ENCODE measurements around the gene ALOX12.

The ALOX12 gene

DNA sequence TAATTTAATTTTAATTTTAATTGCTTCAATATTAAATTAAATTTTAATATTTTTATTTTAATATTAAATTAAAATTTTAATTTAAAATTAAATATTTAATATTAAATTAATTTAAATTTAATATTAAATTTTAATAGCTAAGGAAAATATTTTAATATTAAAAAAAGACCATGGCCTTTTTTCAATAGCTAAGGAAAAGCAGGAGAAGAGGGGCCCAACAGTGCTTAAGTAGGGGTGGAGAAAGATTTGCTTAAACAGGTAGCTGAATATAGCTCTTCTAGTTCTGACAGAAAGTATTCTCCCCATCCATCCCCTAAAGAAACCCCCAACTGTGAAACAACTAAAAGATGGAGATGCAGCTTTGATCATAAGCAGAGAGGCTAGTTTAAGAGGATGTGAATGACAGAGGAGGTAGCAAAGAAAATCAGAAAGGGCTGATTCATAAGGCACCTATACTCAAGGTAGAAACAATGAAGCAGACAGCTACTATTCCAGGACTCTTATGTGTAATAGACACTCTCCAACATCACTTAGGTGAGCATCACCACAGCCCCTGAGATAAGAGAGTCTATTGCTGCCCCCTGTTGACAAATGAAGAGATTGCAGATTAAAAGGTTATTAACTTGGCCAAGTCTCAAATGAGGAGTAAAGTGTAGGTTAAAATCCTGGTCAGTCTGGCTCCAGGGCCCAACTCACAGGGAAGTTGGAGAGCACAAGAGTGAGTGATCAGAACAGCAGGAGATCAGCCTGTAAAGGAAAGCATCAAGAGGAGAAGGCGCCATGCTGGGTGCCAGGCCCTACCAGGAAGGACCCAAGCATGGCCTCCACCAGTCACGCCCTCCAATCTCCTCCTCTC is 8.8 kb downstream of the ALOX12 start:
- H3K27me3 ChIP-seq (ENCODE audit: control insufficient read depth in 3 of 3, insufficient read depth in 3 of 3, low read depth in 1 of 3, low read length in 3 of 3): no peaks in the 10 kb centered on the region
- no peak overlapping the region for H3K18ac ChIP-seq (ENCODE audit: low read length)
- no peak overlapping the region for H2AFZ ChIP-seq (ENCODE audit: low read length)
- no peak overlapping the region for H2BK5ac ChIP-seq (ENCODE audit: low read length)
- H3K4me2 ChIP-seq (ENCODE audit: insufficient read depth, low read length, poor library complexity, severe bottlenecking): no peak overlapping the region
- H3K4ac ChIP-seq (ENCODE audit: low read length): no peak overlapping the region
- WGBS, 2 donors (ENCODE audit: extremely low coverage in 2 of 2, insufficient read length in 2 of 2, insufficient replicate concordance in 1 of 2): no CpG with 5 or more reads among the region's 2 CpGs
- no peak overlapping the region for H2BK15ac ChIP-seq (ENCODE audit: low read length)
- H3K23ac ChIP-seq (ENCODE audit: low read depth, low read length, poor library complexity): no peak overlapping the region
- no peak for DNase-seq (ENCODE audit: low spot score)
- H3K79me1 ChIP-seq (ENCODE audit: low read depth, low read length): peaks cover 3% of the 10 kb centered on the region
- H2BK120ac ChIP-seq (ENCODE audit: low read depth, low read length): no peak overlapping the region
- H3K27ac ChIP-seq (replicated peaks; ENCODE audit: low read length): no peak overlapping the region
- no peak overlapping the region for H4K91ac ChIP-seq (ENCODE audit: low read depth, low read length, poor library complexity)
- H3K36me3 ChIP-seq (replicated peaks in 1 of 2; ENCODE audit: control insufficient read depth in 2 of 2, insufficient read depth in 2 of 2, low read length in 2 of 2): peaks cover 7 to 35% of the 10 kb centered on the region in 2 donors
- H4K8ac ChIP-seq (ENCODE audit: low read depth, low read length): no peak overlapping the region
- no peak overlapping the region for H3K14ac ChIP-seq (ENCODE audit: low read length)
- no peaks in the 10 kb centered on the region for H3K4me1 ChIP-seq (ENCODE audit: control insufficient read depth in 2 of 2, insufficient read depth in 1 of 2, low read depth in 1 of 2, low read length in 2 of 2)
- H2BK12ac ChIP-seq (ENCODE audit: low read length): no peak overlapping the region
- no peak overlapping the region for H3K9ac ChIP-seq (ENCODE audit: low read depth, low read length, poor library complexity)
- no peak overlapping the region for H2AK5ac ChIP-seq (ENCODE audit: low read depth, low read length)
- no peak overlapping the region for H3K4me3 ChIP-seq (ENCODE audit: low read length in 2 of 2)
- H3K9me3 ChIP-seq (replicated peaks in 1 of 2; ENCODE audit: control insufficient read depth in 2 of 2, insufficient read depth in 1 of 2, low read depth in 1 of 2, low read length in 2 of 2): peaks cover 0 to under 1% of the 10 kb centered on the region in 2 donors

DNA sequence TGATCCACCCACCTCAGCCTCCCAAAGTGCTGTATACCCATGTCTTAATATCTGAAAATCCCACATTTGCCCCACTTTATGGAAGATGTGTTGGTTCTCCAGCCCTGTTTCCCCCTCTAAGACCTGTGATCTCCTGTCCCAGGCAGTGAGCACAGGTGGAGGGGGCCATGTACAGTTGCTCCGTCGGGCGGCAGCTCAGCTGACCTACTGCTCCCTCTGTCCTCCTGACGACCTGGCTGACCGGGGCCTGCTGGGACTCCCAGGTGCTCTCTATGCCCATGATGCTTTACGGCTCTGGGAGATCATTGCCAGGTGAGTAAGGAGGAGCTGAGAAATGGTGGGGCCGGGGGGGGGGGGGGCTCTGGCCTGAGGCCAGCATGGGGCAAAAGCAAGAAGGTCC is 9.9 kb downstream of the ALOX12 start:
- DNase-seq (ENCODE audit: low spot score): no peak

DNA sequence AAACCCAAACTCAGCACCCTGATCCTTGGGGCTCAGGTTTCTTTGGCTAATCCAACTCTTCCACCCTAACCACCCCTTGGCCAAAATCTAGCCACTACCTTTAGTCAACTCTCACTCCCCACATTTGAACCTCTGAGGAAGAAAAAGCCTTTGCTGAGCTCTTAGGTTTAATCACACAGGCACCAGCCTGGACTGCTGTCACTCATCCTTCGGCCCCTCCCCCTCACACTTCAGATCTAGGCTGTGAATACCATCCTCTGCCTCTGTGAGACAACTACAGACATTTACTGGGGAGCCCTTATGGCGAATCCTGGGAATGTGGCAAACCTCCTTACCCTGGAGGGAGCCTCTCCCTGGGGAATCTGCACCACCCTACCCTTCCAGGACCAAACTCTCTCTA is 11.3 kb downstream of the ALOX12 start:
- Histone ChIP-seq H2BK15ac (ENCODE audit: low read length) (no peak overlapping the region), H3K4me1 (ENCODE audit: control insufficient read depth in 2 of 2, insufficient read depth in 1 of 2, low read depth in 1 of 2, low read length in 2 of 2) (peaks cover 0 to 4% of the 10 kb centered on the region in 2 donors), H3K4me2 (ENCODE audit: insufficient read depth, low read length, poor library complexity, severe bottlenecking) (no peak overlapping the region), H3K36me3 (replicated peaks in 1 of 2; ENCODE audit: control insufficient read depth in 2 of 2, insufficient read depth in 2 of 2, low read length in 2 of 2) (peaks cover 4 to 14% of the 10 kb centered on the region in 2 donors), H2BK12ac (ENCODE audit: low read length) (no peak overlapping the region), H2BK5ac (ENCODE audit: low read length) (no peak overlapping the region), H3K27me3 (ENCODE audit: control insufficient read depth in 3 of 3, insufficient read depth in 3 of 3, low read depth in 1 of 3, low read length in 3 of 3) (no peaks in the 10 kb centered on the region), H2AFZ (ENCODE audit: low read length) (no peak overlapping the region), H4K91ac (ENCODE audit: low read depth, low read length, poor library complexity) (no peak overlapping the region), H3K4me3 (ENCODE audit: low read length in 2 of 2) (no peak overlapping the region), H3K14ac (ENCODE audit: low read length) (no peak overlapping the region), H3K4ac (ENCODE audit: low read length) (no peak overlapping the region), H2AK5ac (ENCODE audit: low read depth, low read length) (no peak overlapping the region), H3K79me1 (ENCODE audit: low read depth, low read length) (peaks cover 7% of the 10 kb centered on the region), H3K23ac (ENCODE audit: low read depth, low read length, poor library complexity) (no peak overlapping the region), H2BK120ac (ENCODE audit: low read depth, low read length) (no peak overlapping the region), H3K9ac (ENCODE audit: low read depth, low read length, poor library complexity) (no peak overlapping the region), H4K8ac (ENCODE audit: low read depth, low read length) (no peak overlapping the region), H3K18ac (ENCODE audit: low read length) (no peak overlapping the region), H3K9me3 (replicated peaks in 1 of 2; ENCODE audit: control insufficient read depth in 2 of 2, insufficient read depth in 1 of 2, low read depth in 1 of 2, low read length in 2 of 2) (peaks cover 0 to 2% of the 10 kb centered on the region in 2 donors), H3K27ac (replicated peaks; ENCODE audit: low read length) (no peak overlapping the region)
- DNase-seq (ENCODE audit: low spot score): no peak
- WGBS, 2 donors (ENCODE audit: extremely low coverage in 2 of 2, insufficient read length in 2 of 2, insufficient replicate concordance in 1 of 2): no CpG with 5 or more reads among the region's 2 CpGs

More for the DNA sequence above, 9.9 kb downstream of the ALOX12 start:
- Histone ChIP-seq H4K8ac (ENCODE audit: low read depth, low read length) (no peak overlapping the region), H3K27me3 (ENCODE audit: control insufficient read depth in 3 of 3, insufficient read depth in 3 of 3, low read depth in 1 of 3, low read length in 3 of 3) (no peaks in the 10 kb centered on the region), H3K79me1 (ENCODE audit: low read depth, low read length) (peaks cover 7% of the 10 kb centered on the region), H4K91ac (ENCODE audit: low read depth, low read length, poor library complexity) (no peak overlapping the region), H3K23ac (ENCODE audit: low read depth, low read length, poor library complexity) (no peak overlapping the region), H3K9me3 (replicated peaks in 1 of 2; ENCODE audit: control insufficient read depth in 2 of 2, insufficient read depth in 1 of 2, low read depth in 1 of 2, low read length in 2 of 2) (peaks cover 0 to 2% of the 10 kb centered on the region in 2 donors), H3K4me3 (ENCODE audit: low read length in 2 of 2) (no peak overlapping the region), H3K9ac (ENCODE audit: low read depth, low read length, poor library complexity) (no peak overlapping the region), H2BK12ac (ENCODE audit: low read length) (no peak overlapping the region), H2BK15ac (ENCODE audit: low read length) (no peak overlapping the region), H3K14ac (ENCODE audit: low read length) (no peak overlapping the region), H3K27ac (replicated peaks; ENCODE audit: low read length) (no peak overlapping the region), H3K4me2 (ENCODE audit: insufficient read depth, low read length, poor library complexity, severe bottlenecking) (no peak overlapping the region), H2AFZ (ENCODE audit: low read length) (no peak overlapping the region), H3K18ac (ENCODE audit: low read length) (no peak overlapping the region), H2BK120ac (ENCODE audit: low read depth, low read length) (no peak overlapping the region), H2AK5ac (ENCODE audit: low read depth, low read length) (no peak overlapping the region), H3K36me3 (replicated peaks in 1 of 2; ENCODE audit: control insufficient read depth in 2 of 2, insufficient read depth in 2 of 2, low read length in 2 of 2) (peaks cover 6 to 28% of the 10 kb centered on the region in 2 donors), H2BK5ac (ENCODE audit: low read length) (no peak overlapping the region), H3K4me1 (ENCODE audit: control insufficient read depth in 2 of 2, insufficient read depth in 1 of 2, low read depth in 1 of 2, low read length in 2 of 2) (peaks cover 0 to 1% of the 10 kb centered on the region in 2 donors), H3K4ac (ENCODE audit: low read length) (no peak overlapping the region)
- no CpG with 5 or more reads among the region's 7 CpGs for WGBS, 2 donors (ENCODE audit: extremely low coverage in 2 of 2, insufficient read length in 2 of 2, insufficient replicate concordance in 1 of 2)

DNA sequence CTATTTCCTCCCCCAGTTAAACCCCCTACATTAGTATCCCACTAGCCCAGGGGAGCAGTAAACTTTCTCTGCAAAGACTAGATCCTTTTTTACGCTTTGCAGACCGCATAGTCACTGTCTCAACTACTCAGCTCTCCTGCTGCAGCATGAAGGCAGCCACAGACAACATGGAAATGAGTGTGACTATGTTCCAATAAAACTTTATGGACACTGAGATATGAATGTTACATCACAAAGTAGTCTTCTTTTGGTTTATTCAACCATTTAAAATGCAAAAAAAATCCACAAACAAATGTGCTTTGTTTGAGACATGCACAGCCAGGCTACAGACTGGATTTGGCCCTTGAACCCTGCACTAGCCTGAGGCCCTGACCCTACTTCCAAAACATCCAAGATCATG is 14.7 kb downstream of the ALOX12 start:
- H2AK5ac ChIP-seq (ENCODE audit: low read depth, low read length): no peak overlapping the region
- peaks cover 15 to 19% of the 10 kb centered on the region in 2 donors for H3K4me1 ChIP-seq (ENCODE audit: control insufficient read depth in 2 of 2, insufficient read depth in 1 of 2, low read depth in 1 of 2, low read length in 2 of 2)
- no peak overlapping the region for H2BK12ac ChIP-seq (ENCODE audit: low read length)
- no peak overlapping the region for H2AFZ ChIP-seq (ENCODE audit: low read length)
- H3K4me2 ChIP-seq (ENCODE audit: insufficient read depth, low read length, poor library complexity, severe bottlenecking): no peak overlapping the region
- peaks cover 0 to 2% of the 10 kb centered on the region in 2 donors for H3K9me3 ChIP-seq (replicated peaks in 1 of 2; ENCODE audit: control insufficient read depth in 2 of 2, insufficient read depth in 1 of 2, low read depth in 1 of 2, low read length in 2 of 2)
- no peak overlapping the region for H3K9ac ChIP-seq (ENCODE audit: low read depth, low read length, poor library complexity)
- H3K4ac ChIP-seq (ENCODE audit: low read length): no peak overlapping the region
- WGBS, 2 donors (ENCODE audit: extremely low coverage in 2 of 2, insufficient read length in 2 of 2, insufficient replicate concordance in 1 of 2): no CpG with 5 or more reads among the region's 2 CpGs
- H3K14ac ChIP-seq (ENCODE audit: low read length): no peak overlapping the region
- H3K36me3 ChIP-seq (replicated peaks in 1 of 2; ENCODE audit: control insufficient read depth in 2 of 2, insufficient read depth in 2 of 2, low read length in 2 of 2): peaks cover 4 to 5% of the 10 kb centered on the region in 2 donors
- no peak overlapping the region for H2BK120ac ChIP-seq (ENCODE audit: low read depth, low read length)
- no peaks in the 10 kb centered on the region for H3K27me3 ChIP-seq (ENCODE audit: control insufficient read depth in 3 of 3, insufficient read depth in 3 of 3, low read depth in 1 of 3, low read length in 3 of 3)
- no peak overlapping the region for H3K4me3 ChIP-seq (ENCODE audit: low read length in 2 of 2)
- no peak overlapping the region for H3K18ac ChIP-seq (ENCODE audit: low read length)
- H2BK5ac ChIP-seq (ENCODE audit: low read length): no peak overlapping the region
- no peak overlapping the region for H4K8ac ChIP-seq (ENCODE audit: low read depth, low read length)
- no peak for DNase-seq (ENCODE audit: low spot score)
- H2BK15ac ChIP-seq (ENCODE audit: low read length): no peak overlapping the region
- no peak overlapping the region for H3K27ac ChIP-seq (replicated peaks; ENCODE audit: low read length)
- H4K91ac ChIP-seq (ENCODE audit: low read depth, low read length, poor library complexity): no peak overlapping the region
- no peak overlapping the region for H3K23ac ChIP-seq (ENCODE audit: low read depth, low read length, poor library complexity)
- H3K79me1 ChIP-seq (ENCODE audit: low read depth, low read length): peaks cover 15% of the 10 kb centered on the region
